HepG2 (cell line): ENCODE measurements around the gene UQCC5.

Source experiments
- CBFB ChIP-seq: sonication (generic); formaldehyde crosslinking; IDR thresholded peaks from 2 replicates; pipeline ENCODE4 v1.4.0; 2020; ENCODE audit warnings: missing genetic modification reagents
- CTCF ChIP-seq: sonication (generic); formaldehyde crosslinking; IDR thresholded peaks from 2 replicates; pipeline ENCODE4 v1.5.0; 2020; ENCODE audit warnings: mild to moderate bottlenecking, missing genetic modification reagents, moderate library complexity
- DR1 ChIP-seq: sonication (generic); formaldehyde crosslinking; IDR thresholded peaks from 2 replicates; pipeline ENCODE4 v1.8.0; 2021; ENCODE audit warnings: mild to moderate bottlenecking, missing genetic modification reagents, inconsistent platforms
- HNRNPL ChIP-seq: fragments of 200-400 bp; formaldehyde crosslinking; IDR thresholded peaks from 2 replicates; pipeline ENCODE4 v1.6.1; 2017; ENCODE audit warnings: mild to moderate bottlenecking, low read depth, low read length
- KLF9 ChIP-seq: IDR thresholded peaks from 2 replicates; pipeline ENCODE4 v1.6.1; 2016; ENCODE audit warnings: low read depth
- MXD1 ChIP-seq: sonication (generic); formaldehyde crosslinking; IDR thresholded peaks from 2 replicates; pipeline ENCODE4 v1.4.0; 2020; ENCODE audit warnings: mild to moderate bottlenecking, missing genetic modification reagents
- NFE2L1 ChIP-seq: sonication (generic); formaldehyde crosslinking; IDR thresholded peaks from 2 replicates; pipeline ENCODE4 v1.4.0; 2020; ENCODE audit warnings: missing genetic modification reagents, mild to moderate bottlenecking, borderline replicate concordance
- RBAK ChIP-seq: sonication (generic); formaldehyde crosslinking; IDR thresholded peaks from 2 replicates; pipeline ENCODE4 v1.5.1; 2020; ENCODE audit warnings: mild to moderate bottlenecking, missing genetic modification reagents
- SRY ChIP-seq: sonication (generic); formaldehyde crosslinking; IDR thresholded peaks from 2 replicates; pipeline ENCODE4 v1.8.0; 2022; ENCODE audit warnings: mild to moderate bottlenecking, missing genetic modification reagents
- TBP ChIP-seq: sonication (generic); formaldehyde crosslinking; IDR thresholded peaks from 2 replicates; pipeline ENCODE4 v1.5.0; 2020; ENCODE audit warnings: missing genetic modification reagents
- ZHX2 ChIP-seq, 2 experiments: sonication (generic) in 1 of 2; formaldehyde crosslinking in 1 of 2; IDR thresholded peaks; 2 replicates each; pipeline versions ENCODE4 v1.6.1 to v1.9.0; 2014 to 2022; ENCODE audit warnings: antibody characterized with exemption in 1 of 2, borderline replicate concordance in 1 of 2, inconsistent platforms in 1 of 2, low read depth in 1 of 2, missing genetic modification reagents in 1 of 2
- ZNF501 ChIP-seq: sonication (generic); formaldehyde crosslinking; IDR thresholded peaks from 2 replicates; pipeline ENCODE4 v1.5.1; 2020; ENCODE audit warnings: mild to moderate bottlenecking, moderate library complexity, missing genetic modification reagents

GRCh38 chr3:52532517-52532837 lies 3.9 kb upstream of the UQCC5 start:
- no peak for TF ChIP-seq ZHX2 (IDR thresholded peaks at IDR 0.05; ENCODE audit: low read depth)
- TF ChIP-seq ZHX2 (CRISPR knock-in tag; IDR thresholded peaks at IDR 0.05; ENCODE audit: borderline replicate concordance) = no peak
- TF ChIP-seq RBAK = no peak
- TF ChIP-seq ZNF501 = no peak
- no peak for TF ChIP-seq TBP (CRISPR knock-in tag)
- TF ChIP-seq HNRNPL = no peak
- TF ChIP-seq MXD1 (CRISPR knock-in tag) = no peak
- TF ChIP-seq CTCF (CRISPR knock-in tag) = no peak
- TF ChIP-seq SRY = no peak
- TF ChIP-seq NFE2L1 = no peak
- TF ChIP-seq DR1 (CRISPR knock-in tag) = no peak
- TF ChIP-seq CBFB (CRISPR knock-in tag) = no peak
- no peak for TF ChIP-seq KLF9 (CRISPR knock-in tag)
